GM12875 (cell line): ENCODE data around the gene ACSL3.

ENCODE experiments used
- H3K4me3 ChIP-seq: one replicate; pipeline ENCODE4 v1.5.1; 2011; ENCODE audit warnings: low read depth, low read length, control low read depth
- CTCF ChIP-seq: IDR thresholded peaks from 2 replicates; pipeline ENCODE4 v1.5.1; 2011; ENCODE audit warnings: low read depth, mild to moderate bottlenecking, control low read depth, inconsistent platforms, low read length, moderate library complexity, borderline replicate concordance; ENCODE audit not compliant: insufficient read depth

Gene ACSL3

DNA sequence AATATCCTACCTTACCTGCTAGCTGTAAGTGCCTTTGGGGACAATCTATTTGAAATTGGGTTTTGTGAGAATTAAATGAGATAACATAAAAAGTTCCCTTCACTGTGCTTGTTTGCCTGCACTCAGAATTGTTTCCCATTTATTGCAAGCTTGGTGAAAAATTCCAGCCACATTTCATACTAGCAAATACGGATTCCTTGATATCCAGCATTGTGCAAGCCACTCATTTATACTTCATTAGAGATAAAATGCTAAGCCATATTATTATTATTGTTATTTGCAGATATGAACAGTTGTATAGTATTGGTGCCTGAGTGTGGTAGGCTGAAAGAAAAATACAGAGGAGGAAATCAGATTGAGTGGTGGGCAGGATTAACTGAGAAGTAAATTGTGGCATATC lies 31.9 kb downstream of the ACSL3 start:
- no peak for TF ChIP-seq CTCF
- H3K4me3 ChIP-seq, result no peak overlapping the region

GRCh38 chr2:222893716-222894115 lies 32.9 kb downstream of the ACSL3 start:
- TF ChIP-seq CTCF, result no peak

GRCh38 chr2:222895144-222895543 lies 34.3 kb downstream of the ACSL3 start:
- no peak overlapping the region for H3K4me3 ChIP-seq
- no peak for TF ChIP-seq CTCF

More at GRCh38 chr2:222893716-222894115, 32.9 kb downstream of the ACSL3 start:
- no peak overlapping the region for H3K4me3 ChIP-seq

DNA sequence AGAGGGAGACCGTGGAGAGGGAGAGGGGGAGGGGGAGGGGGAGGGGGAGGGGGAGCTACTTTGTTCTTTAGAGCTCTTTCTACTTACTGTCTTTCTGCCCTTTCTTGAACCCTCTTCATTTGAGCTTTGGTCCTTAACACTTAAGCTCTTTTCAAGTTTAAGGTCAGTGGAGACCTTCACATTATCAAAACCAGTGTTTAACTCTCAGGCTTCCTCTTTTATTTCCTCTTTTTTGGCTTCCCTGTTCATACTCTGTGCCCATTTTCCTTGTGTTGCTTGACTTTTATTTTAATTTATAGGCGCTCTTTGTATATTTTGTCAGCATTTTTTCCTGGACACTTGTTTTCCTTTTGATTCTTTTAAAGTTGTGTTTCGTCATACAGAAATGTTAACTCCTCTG lies 37.1 kb downstream of the ACSL3 start:
- no peak for TF ChIP-seq CTCF
- no peak overlapping the region for H3K4me3 ChIP-seq

GRCh38 chr2:222899413-222900181 lies 38.8 kb downstream of the ACSL3 start:
- TF ChIP-seq CTCF, result no peak

DNA sequence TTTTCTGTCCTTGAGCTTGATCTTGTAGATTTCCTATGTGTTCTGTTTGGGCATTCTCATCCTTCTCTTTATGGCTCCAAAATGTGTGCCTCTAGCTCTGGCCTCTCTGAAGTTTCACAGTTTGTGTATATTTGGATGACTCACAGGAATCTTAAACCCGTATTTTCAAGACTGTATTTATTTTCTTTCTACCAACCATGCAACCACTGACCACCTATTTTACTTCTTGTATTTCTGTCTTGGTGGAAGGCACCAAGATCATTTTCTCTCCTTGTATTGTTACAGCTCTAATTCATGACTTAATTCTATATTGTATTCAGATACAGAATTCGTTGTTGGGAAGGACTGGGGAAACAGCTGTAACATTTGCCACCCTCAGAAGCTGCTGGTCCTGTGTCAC lies 39.5 kb downstream of the ACSL3 start:
- no peak overlapping the region for H3K4me3 ChIP-seq
- no peak for TF ChIP-seq CTCF

More at GRCh38 chr2:222899413-222900181, 38.8 kb downstream of the ACSL3 start:
- H3K4me3 ChIP-seq, result no peak overlapping the region

DNA sequence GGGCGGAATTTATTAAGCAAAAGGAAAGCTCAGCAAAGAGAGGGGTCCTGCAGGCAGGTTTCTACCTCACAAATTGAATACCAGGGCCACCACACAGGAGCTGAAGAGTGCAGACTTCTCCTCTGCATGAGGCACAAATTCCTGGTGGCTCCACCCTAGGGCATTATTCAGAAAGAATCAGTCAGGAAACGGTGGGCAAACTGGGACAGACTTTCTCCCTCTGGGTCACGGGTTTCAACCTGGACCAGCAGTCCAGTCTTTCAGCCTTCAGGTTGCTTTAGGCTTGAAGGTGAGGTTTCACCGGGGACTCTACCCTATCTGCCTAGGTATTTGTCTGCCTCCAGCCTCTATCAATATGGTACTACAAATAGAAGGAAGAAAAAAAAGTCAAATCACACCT lies 41.8 kb downstream of the ACSL3 start:
- no peak overlapping the region for H3K4me3 ChIP-seq
- no peak for TF ChIP-seq CTCF
